GM12892 (cell line): ENCODE data around the gene TAS1R3.

Experiments
- POLR2A ChIP-seq: IDR thresholded peaks from 2 replicates; pipeline ENCODE4 v1.6.1; 2011; ENCODE audit warnings: low read depth, low read length, control low read depth
- POLR2AphosphoS5 ChIP-seq: IDR thresholded peaks from 2 replicates; pipeline ENCODE4 v1.6.1; 2011; ENCODE audit warnings: low read depth, low read length, control low read depth
- TAF1 ChIP-seq: IDR thresholded peaks from 2 replicates; pipeline ENCODE4 v1.6.1; 2011; ENCODE audit warnings: low read depth, mild to moderate bottlenecking, control low read depth, low read length, borderline replicate concordance

DNA sequence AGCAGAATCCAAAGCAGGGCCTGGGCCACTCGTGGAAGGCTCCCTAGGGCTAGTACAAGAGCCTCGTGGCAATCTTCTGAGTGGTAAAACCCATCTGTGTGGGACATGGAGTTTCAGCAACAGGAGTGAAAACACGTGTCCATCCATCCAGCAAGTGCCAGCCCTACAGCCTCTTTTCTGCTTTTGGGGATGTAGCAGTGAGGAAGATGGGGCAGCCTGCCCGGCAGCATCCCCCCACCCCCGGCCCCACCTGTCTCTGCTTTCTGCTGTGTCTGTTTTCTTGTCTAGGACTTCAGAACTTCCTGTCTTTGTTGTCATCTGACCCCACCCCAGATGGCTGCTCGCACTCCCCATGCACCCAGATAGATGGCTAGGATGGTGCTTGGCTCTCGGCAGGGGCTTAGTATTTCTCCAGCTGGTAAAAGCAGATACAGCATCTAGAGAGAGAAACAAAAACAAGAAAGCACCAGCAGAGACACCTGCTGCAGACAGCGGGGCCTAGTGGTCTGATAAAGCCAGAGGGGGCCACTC, 4.9 kb upstream of the TAS1R3 start:
- TF ChIP-seq POLR2A: no peak
- TF ChIP-seq POLR2AphosphoS5: no peak
- TF ChIP-seq TAF1: no peak
